A549 treated with CpdA at 1 μM for 4 hours (cell line): ENCODE measurements around the gene ARHGAP5. TPM values are rescaled to one million over a fixed set of nuclear protein-coding genes. Genes with fewer than 3 reads are reported as not detected.

ENCODE experiments used
- total RNA-seq: library from RNA; stranded (reverse); fragments of 200-300 nt; extraction: Qiagen RNA extraction; gene quantifications from 5 replicates; pipeline ENCODE4 v1.2.3, GENCODE V29; 2022; ENCODE audit warnings: low read depth

Gene ARHGAP5, protein sequence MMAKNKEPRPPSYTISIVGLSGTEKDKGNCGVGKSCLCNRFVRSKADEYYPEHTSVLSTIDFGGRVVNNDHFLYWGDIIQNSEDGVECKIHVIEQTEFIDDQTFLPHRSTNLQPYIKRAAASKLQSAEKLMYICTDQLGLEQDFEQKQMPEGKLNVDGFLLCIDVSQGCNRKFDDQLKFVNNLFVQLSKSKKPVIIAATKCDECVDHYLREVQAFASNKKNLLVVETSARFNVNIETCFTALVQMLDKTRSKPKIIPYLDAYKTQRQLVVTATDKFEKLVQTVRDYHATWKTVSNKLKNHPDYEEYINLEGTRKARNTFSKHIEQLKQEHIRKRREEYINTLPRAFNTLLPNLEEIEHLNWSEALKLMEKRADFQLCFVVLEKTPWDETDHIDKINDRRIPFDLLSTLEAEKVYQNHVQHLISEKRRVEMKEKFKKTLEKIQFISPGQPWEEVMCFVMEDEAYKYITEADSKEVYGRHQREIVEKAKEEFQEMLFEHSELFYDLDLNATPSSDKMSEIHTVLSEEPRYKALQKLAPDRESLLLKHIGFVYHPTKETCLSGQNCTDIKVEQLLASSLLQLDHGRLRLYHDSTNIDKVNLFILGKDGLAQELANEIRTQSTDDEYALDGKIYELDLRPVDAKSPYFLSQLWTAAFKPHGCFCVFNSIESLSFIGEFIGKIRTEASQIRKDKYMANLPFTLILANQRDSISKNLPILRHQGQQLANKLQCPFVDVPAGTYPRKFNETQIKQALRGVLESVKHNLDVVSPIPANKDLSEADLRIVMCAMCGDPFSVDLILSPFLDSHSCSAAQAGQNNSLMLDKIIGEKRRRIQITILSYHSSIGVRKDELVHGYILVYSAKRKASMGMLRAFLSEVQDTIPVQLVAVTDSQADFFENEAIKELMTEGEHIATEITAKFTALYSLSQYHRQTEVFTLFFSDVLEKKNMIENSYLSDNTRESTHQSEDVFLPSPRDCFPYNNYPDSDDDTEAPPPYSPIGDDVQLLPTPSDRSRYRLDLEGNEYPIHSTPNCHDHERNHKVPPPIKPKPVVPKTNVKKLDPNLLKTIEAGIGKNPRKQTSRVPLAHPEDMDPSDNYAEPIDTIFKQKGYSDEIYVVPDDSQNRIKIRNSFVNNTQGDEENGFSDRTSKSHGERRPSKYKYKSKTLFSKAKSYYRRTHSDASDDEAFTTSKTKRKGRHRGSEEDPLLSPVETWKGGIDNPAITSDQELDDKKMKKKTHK (N-terminal part only)
- 44.7 to 79.5 TPM (median 52.5 TPM) in 5 replicates for total RNA-seq

DNA sequence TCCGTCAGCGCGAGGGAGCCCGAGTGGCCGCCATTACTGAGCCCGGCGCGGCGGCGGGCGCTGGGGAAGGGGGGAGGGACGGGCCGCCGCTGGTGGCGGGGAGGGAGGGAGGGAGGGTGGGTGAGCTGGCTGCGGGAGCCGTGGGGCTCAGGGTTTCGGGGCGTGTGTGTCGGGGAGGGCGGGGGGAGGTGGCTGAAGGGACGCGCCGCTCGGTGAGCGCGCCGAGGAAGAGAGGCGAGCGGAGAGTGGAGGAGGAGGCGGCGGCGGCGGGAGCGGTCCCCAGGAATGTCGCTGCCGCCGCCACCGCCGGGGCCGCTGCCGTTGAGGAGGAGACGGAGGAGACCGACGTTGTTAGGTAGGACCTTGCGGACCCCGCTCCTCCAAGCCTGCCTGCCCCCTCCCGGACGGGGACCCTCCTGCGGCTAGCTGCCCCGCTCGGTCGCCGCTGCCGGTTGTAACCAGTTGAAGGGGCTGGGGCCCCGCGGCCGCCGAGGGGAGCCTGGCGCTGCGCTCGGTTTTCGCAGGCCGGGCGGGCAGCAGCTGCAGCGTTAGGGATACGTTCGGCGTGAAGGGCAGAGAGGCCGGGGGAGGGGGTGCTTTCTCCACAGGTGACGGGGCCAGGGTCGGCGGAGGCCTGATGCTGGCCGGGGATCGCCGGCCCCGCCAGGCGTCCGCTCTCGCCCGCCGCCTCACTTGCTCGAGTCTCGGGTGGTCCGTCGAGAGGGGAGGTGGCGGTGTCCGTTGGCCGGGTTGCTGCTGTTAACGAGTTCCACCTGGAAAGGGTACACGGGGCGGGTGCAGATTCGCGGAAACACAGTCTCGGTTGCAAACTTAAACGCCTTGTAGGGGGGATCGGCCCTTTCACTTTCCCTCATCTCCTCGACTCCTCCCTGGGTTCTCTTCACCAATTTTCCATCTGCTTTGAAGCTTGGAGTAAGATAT lies at the start of gene ARHGAP5:
ARHGAP5 (plus strand) TSS at position 224 of the 942 bp plus-strand sequence. CDS start 13,366 bp downstream, outside the sequence.

DNA sequence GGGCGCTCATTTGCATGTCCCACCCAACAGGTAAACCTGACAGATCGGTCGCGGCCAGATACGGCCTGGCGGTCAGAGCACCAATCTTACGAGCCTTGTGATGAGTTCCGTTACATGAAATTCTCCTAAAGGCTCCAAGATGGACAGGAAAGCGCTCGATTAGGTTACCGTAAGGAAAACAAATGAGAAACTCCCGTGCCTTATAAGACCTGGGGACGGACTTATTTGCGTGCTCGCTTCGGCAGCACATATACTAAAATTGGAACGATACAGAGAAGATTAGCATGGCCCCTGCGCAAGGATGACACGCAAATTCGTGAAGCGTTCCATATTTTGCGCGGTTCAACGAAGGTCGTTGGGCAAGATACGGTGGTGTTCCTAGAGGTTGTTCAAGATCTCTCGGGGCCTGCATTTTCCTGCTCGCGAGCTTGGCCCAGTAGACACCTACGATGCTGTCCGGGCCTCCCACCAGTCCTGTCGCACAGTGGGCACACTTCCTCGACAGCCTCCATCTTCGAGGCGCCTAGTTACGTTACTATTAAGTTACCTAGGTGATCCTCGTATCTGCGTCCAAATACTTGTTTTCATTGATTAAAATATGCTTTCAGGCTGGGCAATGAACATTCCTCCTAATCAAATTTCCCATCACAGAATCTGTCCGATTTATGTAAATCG lies 124.8 kb downstream of the ARHGAP5 start, which contains the start of gene RNU6-7:
RNU6-7 (plus strand) TSS at position 230 of the 675 bp plus-strand sequence.

DNA sequence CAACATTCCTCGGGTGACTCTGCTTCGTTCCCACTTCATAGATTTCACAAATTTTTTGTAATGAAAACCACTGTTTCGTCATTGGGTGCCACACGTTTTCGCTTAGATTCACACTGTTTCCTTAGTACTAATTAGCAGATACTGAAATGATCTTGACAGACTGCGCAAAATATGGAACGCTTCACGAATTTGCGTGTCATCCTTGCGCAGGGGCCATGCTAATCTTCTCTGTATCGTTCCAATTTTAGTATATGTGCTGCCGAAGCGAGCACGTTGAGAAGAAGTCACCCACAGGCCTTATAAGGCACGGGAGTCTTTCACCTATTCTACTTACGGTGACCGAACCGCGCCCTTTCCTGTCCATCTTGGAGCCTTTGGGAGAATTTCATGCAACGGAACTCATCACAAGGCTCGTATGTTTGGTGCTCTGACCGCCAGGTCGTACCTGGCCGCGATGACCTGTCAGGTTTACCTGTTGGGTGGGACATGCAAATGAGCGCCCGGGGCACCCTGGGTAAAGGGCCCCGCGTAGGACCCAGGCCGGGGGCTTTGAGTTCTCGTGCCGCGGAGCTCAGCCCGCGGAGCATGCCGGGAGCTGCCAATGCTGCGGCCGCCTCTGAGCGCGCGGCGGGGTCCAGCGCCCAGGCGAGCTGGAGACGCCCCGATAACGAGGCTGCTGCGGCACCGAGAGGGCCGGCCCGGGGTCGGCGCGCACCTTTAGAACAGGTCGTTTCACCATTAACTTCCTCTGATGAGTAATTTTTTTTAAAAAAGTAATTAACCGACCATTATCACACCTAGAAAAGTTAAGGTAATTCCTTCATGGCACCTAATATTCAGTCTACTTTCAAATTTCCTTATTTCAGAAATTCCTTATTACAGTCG lies 126.1 kb downstream of the ARHGAP5 start, which contains the start of gene RNU6-8:
RNU6-8 (minus strand) TSS at position 272 of the 885 bp plus-strand sequence.

Other genes starting within 250 kb of the ARHGAP5 start
- not detected in 5 replicates for gene RNU6-7, start 124.7 kb downstream of the ARHGAP5 start, total RNA-seq
- not detected in 5 replicates for gene RNU6-8, start 126.0 kb downstream of the ARHGAP5 start, total RNA-seq